HCT116 (cell line): ENCODE measurements around the gene TMOD3. TPM values are rescaled to one million over a fixed set of nuclear protein-coding genes. Genes with fewer than 3 reads are reported as not detected.

Source experiments
- ATAC-seq: fragments of 200-7000 bp; cut with Tn5 transposase; 2 replicates; pipeline ENCODE4 v1.9.1; 2020; ENCODE audit warnings: mild to moderate bottlenecking, moderate library complexity
- BruUV-seq: library from RNA; stranded (reverse); fragments of 400-500 nt; replicated peaks from 2 replicates; lab custom pipeline; 2021; lab: Mats Ljungman, UMichigan
- CTCF ChIA-PET: fragments of 300-600 bp; sonication (Branson Sonifier 250); formaldehyde crosslinking; loops from one replicate; lab custom pipeline; 2021; ENCODE audit warnings: antibody characterized with exemption; lab: Charles Lee
- POLR2A ChIA-PET: fragments of 300-600, 350-600 bp; sonication (Branson Sonifier 250); formaldehyde crosslinking; loops from one replicate; lab custom pipeline; 2021; ENCODE audit warnings: antibody characterized with exemption; lab: Charles Lee
- RAD21 ChIA-PET, 2 experiments: fragments of 300-600 bp; sonication (Branson Sonifier 250); formaldehyde crosslinking; loops; one replicate each; lab custom pipeline; 2023; ENCODE audit warnings: low total read pairs in 2 of 2; ENCODE audit not compliant: uncharacterized antibody in 2 of 2, unreplicated experiment in 2 of 2, low non-redundant PET in 1 of 2; lab: Charles Lee
- DNase-seq: peaks from one replicate; pipeline ENCODE4 v3.0.0-alpha.2; 2010; ENCODE audit warnings: low read depth, low spot score
- H2AFZ ChIP-seq: fragments of 200-600 bp; shearing (Covaris generic), sonication (generic); 2 replicates; pipeline ENCODE4 v1.6.1; 2017; ENCODE audit warnings: low read depth, mixed run types, mixed read lengths, antibody characterized with exemption, low read length; ENCODE audit not compliant: poor library complexity, severe bottlenecking
- H3K27ac ChIP-seq: 2 replicates; pipeline ENCODE4 v1.5.1; 2012; ENCODE audit warnings: low read depth, low read length
- H3K27me3 ChIP-seq: fragments of 200-600 bp; sonication (generic); 2 replicates; pipeline ENCODE4 v1.6.1; 2016; ENCODE audit warnings: mixed run types, low read length, mixed read lengths; ENCODE audit not compliant: insufficient read depth
- H3K36me3 ChIP-seq, 2 experiments: fragments of 200-500 bp in 1 of 2; fragments of 200-600 bp in 1 of 2; sonication (Bioruptor generic) in 1 of 2; sonication (generic) in 1 of 2; 2 replicates each; pipeline versions ENCODE4 v1.5.1 to v1.6.1; 2014 to 2016; ENCODE audit warnings: low read length in 2 of 2, inconsistent platforms in 1 of 2, mixed read lengths in 1 of 2, mixed run types in 1 of 2; ENCODE audit not compliant: insufficient read depth in 2 of 2, control insufficient read depth in 1 of 2
- H3K4me1 ChIP-seq, 2 experiments: fragments of 200-600 bp in 1 of 2; sonication (generic) in 1 of 2; 2 replicates each; pipeline versions ENCODE4 v1.5.1 to v1.6.1; 2012 to 2017; ENCODE audit warnings: low read length in 2 of 2, inconsistent platforms in 1 of 2, mild to moderate bottlenecking in 1 of 2, mixed read lengths in 1 of 2, mixed run types in 1 of 2, moderate library complexity in 1 of 2; ENCODE audit not compliant: insufficient read depth in 2 of 2, control insufficient read depth in 1 of 2
- H3K4me2 ChIP-seq: fragments of 200-600 bp; sonication (generic); 2 replicates; pipeline ENCODE4 v1.6.1; 2017; ENCODE audit warnings: mixed run types, low read length, mixed read lengths
- H3K4me3 ChIP-seq, 2 experiments: fragments of 200-600 bp in 1 of 2; sonication (generic) in 1 of 2; replicated peaks in 1 of 2; 2 replicates each; pipeline ENCODE4 v1.5.1; 2011 to 2016; ENCODE audit warnings: low read length in 2 of 2, control low read depth in 1 of 2, low read depth in 1 of 2, mild to moderate bottlenecking in 1 of 2, mixed read lengths in 1 of 2, mixed run types in 1 of 2
- H3K79me2 ChIP-seq: fragments of 200-600 bp; sonication (generic); 2 replicates; pipeline ENCODE4 v1.6.1; 2017; ENCODE audit warnings: mild to moderate bottlenecking, mixed run types, low read length, moderate library complexity, mixed read lengths; ENCODE audit not compliant: insufficient read depth
- H3K9ac ChIP-seq: fragments of 200-600 bp; sonication (generic); 2 replicates; pipeline ENCODE4 v1.6.1; 2016; ENCODE audit warnings: low read length, mixed read lengths
- H3K9me2 ChIP-seq: fragments of 200-600 bp; sonication (generic), shearing (Covaris generic); 2 replicates; pipeline ENCODE4 v1.6.1; 2017; ENCODE audit warnings: mixed run types, mild to moderate bottlenecking, moderate library complexity; ENCODE audit not compliant: insufficient read depth
- H3K9me3 ChIP-seq, 2 experiments: fragments of 200-500 bp in 1 of 2; fragments of 200-600 bp in 1 of 2; sonication (Bioruptor generic) in 1 of 2; sonication (generic) in 1 of 2; 2 replicates each; pipeline ENCODE4 v1.6.1; 2014 to 2017; ENCODE audit warnings: low read length in 2 of 2, mixed read lengths in 2 of 2, inconsistent platforms in 1 of 2, low read depth in 1 of 2, mild to moderate bottlenecking in 1 of 2, mixed run types in 1 of 2, moderate library complexity in 1 of 2; ENCODE audit not compliant: control insufficient read depth in 1 of 2, insufficient read depth in 1 of 2
- H4K20me1 ChIP-seq: fragments of 200-600 bp; sonication (generic), shearing (Covaris generic); 2 replicates; pipeline ENCODE4 v1.6.1; 2017; ENCODE audit warnings: mixed run types, mild to moderate bottlenecking, moderate library complexity; ENCODE audit not compliant: insufficient read depth
- CBX3 ChIP-seq: IDR thresholded peaks from 2 replicates; pipeline ENCODE4 v1.6.1; 2012; ENCODE audit warnings: low read depth
- EGR1 ChIP-seq: IDR thresholded peaks from 2 replicates; pipeline ENCODE4 v1.6.1; 2012; ENCODE audit warnings: low read depth
- ELF1 ChIP-seq: IDR thresholded peaks from 2 replicates; pipeline ENCODE4 v1.6.1; 2012; ENCODE audit warnings: low read depth, borderline replicate concordance
- EZH2 ChIP-seq: fragments of 200-600 bp; sonication (generic); IDR thresholded peaks from 2 replicates; pipeline ENCODE4 v1.6.1; 2017; ENCODE audit warnings: antibody characterized with exemption, mixed run types
- EZH2phosphoT487 ChIP-seq: fragments of 200-600 bp; IDR thresholded peaks from 2 replicates; pipeline ENCODE4 v1.6.1; 2018; ENCODE audit warnings: antibody characterized with exemption, borderline replicate concordance
- JUND ChIP-seq: IDR thresholded peaks from 2 replicates; pipeline ENCODE4 v1.6.1; 2012
- MAX ChIP-seq: IDR thresholded peaks from 2 replicates; pipeline ENCODE4 v1.6.1; 2012
- REST ChIP-seq: IDR thresholded peaks from 2 replicates; pipeline ENCODE4 v1.6.1; 2012; ENCODE audit warnings: low read depth
- SIN3A ChIP-seq: IDR thresholded peaks from 2 replicates; pipeline ENCODE4 v1.6.1; 2012; ENCODE audit warnings: low read depth
- SP1 ChIP-seq: IDR thresholded peaks from 2 replicates; pipeline ENCODE4 v1.6.1; 2012; ENCODE audit warnings: low read depth
- SRF ChIP-seq: IDR thresholded peaks from 2 replicates; pipeline ENCODE4 v1.6.1; 2012; ENCODE audit warnings: low read depth
- YY1 ChIP-seq: IDR thresholded peaks from 2 replicates; pipeline ENCODE4 v1.6.1; 2011; ENCODE audit warnings: low read length, low read depth, moderate library complexity, mild to moderate bottlenecking; ENCODE audit not compliant: insufficient replicate concordance; ENCODE audit errors: extremely low read depth
- ZFX ChIP-seq: fragments of 450-650 bp; IDR thresholded peaks from 2 replicates; pipeline ENCODE4 v1.6.1; 2017
- intact Hi-C: fragments of 100-400 bp; cut with micrococcal nuclease; formaldehyde crosslinking; loops from 2 replicates; pipeline ENCODE4 v1.10.0; 2022
- total RNA-seq: library from RNA; stranded (reverse); gene quantifications from one replicate; pipeline ENCODE4 v1.2.1, GENCODE V29; 2021; ENCODE audit not compliant: unreplicated experiment
- TF ChIP-seq, protein P1 (sequence below): IDR thresholded peaks from 2 replicates; pipeline ENCODE4 v1.6.1; 2011; ENCODE audit warnings: mild to moderate bottlenecking, low read length, moderate library complexity; ENCODE audit not compliant: insufficient replicate concordance; ENCODE audit errors: extremely low read depth

The TMOD3 gene
- total RNA-seq, 1 experiment from 2014 or later = 78.8 TPM

DNA sequence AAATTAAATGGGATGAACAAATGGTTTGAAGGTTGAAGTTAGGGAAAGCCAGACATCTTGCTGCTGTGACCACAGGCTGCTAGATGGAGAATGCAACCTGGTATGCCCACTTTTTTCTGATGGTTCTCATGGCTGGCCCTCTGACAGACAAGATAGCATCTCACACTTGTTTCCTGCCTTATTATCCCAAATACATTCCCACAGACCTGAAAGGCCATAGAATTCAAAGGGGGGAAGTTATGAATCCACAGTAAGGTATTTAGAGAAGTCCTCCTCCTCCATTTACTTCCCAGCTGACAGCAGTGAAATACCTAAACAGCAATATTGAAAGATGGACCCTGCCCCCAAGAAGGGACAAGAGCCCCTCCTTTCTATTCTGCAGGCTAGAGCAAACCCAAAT is 109.8 kb downstream of the TMOD3 start (continued):
- TF ChIP-seq REST (no peak), JUND (no peak)

GRCh38 chr15:51947124-51947523 is 117.7 kb downstream of the TMOD3 start:
- no TSS peak for BruUV-seq
- peaks cover 51 to 56% of the 10 kb centered on the region in 2 experiments; a peak in 3 of 4 replicates for H3K36me3 ChIP-seq
- H3K27me3 ChIP-seq = no peaks in the 10 kb centered on the region
- ChIA-PET POLR2A (no interaction called here), RAD21 (no interaction called here), CTCF (no interaction called here)
- H3K27ac ChIP-seq = no peak overlapping the region
- no peak overlapping the region for H3K9ac ChIP-seq
- no peaks in the 10 kb centered on the region for H3K9me3 ChIP-seq
- no peaks in the 10 kb centered on the region for H4K20me1 ChIP-seq
- H3K79me2 ChIP-seq = peaks cover 4% of the 10 kb centered on the region; the same call in 1 of the 2 replicates
- no peak overlapping the region for H3K4me3 ChIP-seq
- H2AFZ ChIP-seq = no peak overlapping the region
- no peak for DNase-seq
- H3K4me1 ChIP-seq = no peaks in the 10 kb centered on the region
- intact Hi-C loops = no loop called here
- no peak for ATAC-seq
- no peak overlapping the region for H3K4me2 ChIP-seq
- no peak for TF ChIP-seq EZH2
- TF ChIP-seq MAX = no peak
- TF ChIP-seq SIN3A = no peak
- TF ChIP-seq, protein P1, sequence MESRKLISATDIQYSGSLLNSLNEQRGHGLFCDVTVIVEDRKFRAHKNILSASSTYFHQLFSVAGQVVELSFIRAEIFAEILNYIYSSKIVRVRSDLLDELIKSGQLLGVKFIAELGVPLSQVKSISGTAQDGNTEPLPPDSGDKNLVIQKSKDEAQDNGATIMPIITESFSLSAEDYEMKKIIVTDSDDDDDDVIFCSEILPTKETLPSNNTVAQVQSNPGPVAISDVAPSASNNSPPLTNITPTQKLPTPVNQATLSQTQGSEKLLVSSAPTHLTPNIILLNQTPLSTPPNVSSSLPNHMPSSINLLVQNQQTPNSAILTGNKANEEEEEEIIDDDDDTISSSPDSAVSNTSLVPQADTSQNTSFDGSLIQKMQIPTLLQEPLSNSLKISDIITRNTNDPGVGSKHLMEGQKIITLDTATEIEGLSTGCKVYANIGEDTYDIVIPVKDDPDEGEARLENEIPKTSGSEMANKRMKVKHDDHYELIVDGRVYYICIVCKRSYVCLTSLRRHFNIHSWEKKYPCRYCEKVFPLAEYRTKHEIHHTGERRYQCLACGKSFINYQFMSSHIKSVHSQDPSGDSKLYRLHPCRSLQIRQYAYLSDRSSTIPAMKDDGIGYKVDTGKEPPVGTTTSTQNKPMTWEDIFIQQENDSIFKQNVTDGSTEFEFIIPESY = no peak
- no peak for TF ChIP-seq ELF1
- no peak for TF ChIP-seq EGR1
- no peak for TF ChIP-seq CBX3
- TF ChIP-seq ZFX = no peak
- no peak for TF ChIP-seq EZH2phosphoT487
- TF ChIP-seq YY1 = no peak
- no peak for TF ChIP-seq SRF
- no peak for TF ChIP-seq SP1
- no peaks in the 10 kb centered on the region for H3K9me2 ChIP-seq
